NOMO-1 (cell line): ENCODE data around the gene EPM2AIP1.
"Not testable (repeated sequence)": the region's sequence is repeated elsewhere in the genome, so short reads cannot be mapped to it uniquely, and the experiment has no call there.

ENCODE experiments used
- DNase-seq, 2 experiments: peaks; one replicate each; lab custom pipeline; 2025; ENCODE audit not compliant: unreplicated experiment in 2 of 2; lab: John Stamatoyannopoulos, UW

EPM2AIP1 gene

DNA sequence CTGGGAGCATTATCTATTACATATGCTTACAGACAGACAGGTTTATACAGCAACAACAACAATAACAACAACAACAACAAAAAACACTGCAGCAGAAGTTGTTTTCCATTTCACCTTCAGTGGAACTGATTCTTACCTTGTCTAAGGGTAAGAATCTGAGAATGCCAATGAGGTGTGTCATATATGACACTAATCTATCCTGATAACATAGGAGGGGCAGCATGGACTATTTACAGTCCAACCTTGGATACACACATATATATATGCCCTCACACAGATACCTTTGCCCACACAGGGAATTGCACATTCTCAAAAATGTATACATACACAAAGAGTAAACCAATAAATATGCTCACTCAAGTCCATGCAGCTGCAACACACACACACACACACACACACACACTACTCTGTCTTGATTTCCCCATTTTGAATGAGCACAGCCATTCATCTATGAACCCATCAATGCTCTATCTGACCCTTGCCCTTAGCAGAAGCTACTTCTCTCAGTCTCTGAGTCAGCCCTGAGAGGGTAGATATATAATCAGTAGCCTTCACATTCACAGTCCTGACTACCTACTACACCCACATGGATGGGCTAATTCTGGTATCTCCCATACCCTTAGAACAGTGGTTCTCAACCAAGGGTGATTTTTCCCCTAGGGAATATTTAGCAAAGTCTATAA lies 38.3 kb downstream of the EPM2AIP1 start:
- no peak for DNase-seq

DNA sequence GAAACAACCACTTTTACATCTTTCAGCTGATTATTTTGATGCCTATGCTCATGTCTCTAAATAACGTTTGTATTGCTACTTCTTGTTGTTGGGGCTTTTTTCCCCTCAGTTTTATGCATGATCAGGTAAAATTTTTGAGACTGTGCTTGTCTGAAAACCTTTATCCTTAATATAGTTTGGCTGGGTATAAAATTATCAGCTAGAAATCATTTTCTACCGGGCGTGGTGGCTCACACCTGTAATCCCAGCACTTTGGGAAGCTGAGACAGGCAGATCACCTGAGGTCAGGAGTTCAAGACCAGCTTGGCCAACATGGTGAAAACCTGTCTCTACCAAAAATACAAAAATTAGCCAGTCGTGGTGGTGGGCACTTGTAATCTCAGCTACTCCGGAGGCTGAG lies 45.1 kb downstream of the EPM2AIP1 start:
- DNase-seq = not testable (repeated sequence)

DNA sequence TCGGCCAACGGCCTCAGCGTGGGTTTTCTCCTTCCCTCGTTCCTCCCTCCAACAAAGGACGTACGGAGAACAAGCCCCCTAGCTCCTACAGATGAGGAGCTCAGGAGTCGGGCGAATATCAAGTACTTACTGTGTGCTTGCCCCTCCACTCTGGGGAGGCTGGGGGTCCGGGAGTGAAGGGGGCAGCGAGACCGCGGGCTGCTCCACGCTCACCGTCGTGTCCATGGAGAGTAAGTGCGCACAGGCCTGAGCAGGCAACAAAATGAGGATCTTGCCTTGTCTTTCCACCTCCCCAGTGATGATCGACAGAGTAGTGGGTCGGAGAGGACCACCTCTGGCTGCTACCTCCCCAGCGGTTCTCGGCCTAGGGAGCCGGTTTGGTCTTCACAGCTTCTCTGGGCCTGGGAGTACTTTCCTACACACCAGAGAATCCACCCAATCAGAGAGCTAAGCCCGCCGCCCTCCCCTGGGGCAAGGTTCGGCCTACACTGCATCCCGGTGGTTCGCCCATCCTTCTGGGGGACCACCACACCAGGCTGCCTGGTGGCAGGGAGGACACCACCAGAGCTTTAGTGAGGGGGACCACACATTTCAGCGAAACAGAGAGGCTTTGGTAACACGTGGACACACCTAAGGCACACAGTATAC lies 47.5 kb downstream of the EPM2AIP1 start:
- DNase-seq = no peak

- DNase-seq = peak; percentile 46 to 64
Measured at GRCh38 chr3:36944641-36945270, 48.2 kb downstream of the EPM2AIP1 start, which contains the start of gene TRANK1. Gene TRANK1 (minus strand): TSS chr3:36945054. CDS start chr3:36944809, 245 bp downstream.

GRCh38 chr3:36944012-36944640 lies 48.8 kb downstream of the EPM2AIP1 start:
- peak in 1 of 2 experiments; percentile 31 for DNase-seq

- peak in 1 of 2 experiments; percentile 16 for DNase-seq
Measured at GRCh38 chr3:36943601-36944000, 49.3 kb downstream of the EPM2AIP1 start.

DNA sequence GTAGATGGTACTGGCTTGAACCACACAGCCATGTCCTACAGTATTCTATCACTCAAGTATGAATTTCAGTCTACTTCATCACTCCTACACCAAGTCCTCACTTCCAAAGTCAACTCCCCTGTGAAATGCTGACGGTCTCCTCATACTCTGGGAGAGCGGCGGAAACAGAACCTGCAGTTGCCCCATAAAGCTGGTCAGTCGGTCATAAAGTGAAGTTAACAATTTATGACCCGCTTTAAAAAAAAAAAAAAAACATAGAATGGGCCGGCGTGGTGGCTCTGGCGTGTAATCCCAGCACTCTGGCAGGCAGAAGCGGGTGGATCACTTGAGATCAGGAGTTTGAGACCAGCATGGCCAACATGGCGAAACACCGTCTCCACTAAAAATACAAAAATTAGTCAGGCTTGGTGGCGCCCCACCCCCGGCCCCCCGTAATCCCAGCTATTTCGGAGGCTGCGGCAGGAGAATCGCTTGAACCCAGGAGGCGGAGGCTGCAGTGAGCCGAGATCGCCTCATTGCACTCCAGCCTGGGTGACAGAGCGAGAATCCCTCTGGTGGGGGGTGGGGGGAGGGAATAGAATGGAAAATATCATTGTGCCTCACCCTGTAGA lies 50.2 kb downstream of the EPM2AIP1 start:
- no peak for DNase-seq

GRCh38 chr3:36941658-36942057 lies 51.3 kb downstream of the EPM2AIP1 start:
- no peak for DNase-seq

GRCh38 chr3:36941162-36941561 lies 51.8 kb downstream of the EPM2AIP1 start:
- no peak for DNase-seq

DNA sequence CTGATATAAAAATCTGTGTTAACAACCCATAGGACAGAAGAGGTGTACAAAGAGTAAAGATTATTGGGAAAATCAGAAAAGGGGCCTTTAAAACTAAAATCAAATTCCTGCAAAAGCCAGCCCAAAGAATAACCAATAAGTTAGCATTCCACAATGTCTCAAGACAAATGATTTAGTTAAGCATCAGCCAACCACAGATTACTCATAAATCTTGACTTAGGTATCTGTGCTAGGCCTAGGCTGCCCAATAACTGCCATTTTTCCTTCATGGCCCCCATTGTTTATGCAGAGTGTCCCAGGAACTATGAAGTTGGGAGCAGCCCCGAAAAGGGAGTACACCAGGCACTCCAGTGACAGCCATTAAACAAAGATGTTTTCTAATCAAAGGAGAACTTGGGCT lies 55.4 kb downstream of the EPM2AIP1 start:
- no peak for DNase-seq
